H9 (cell line): ENCODE measurements around the gene POP4. TPM values are rescaled to one million over a fixed set of nuclear protein-coding genes. Genes with fewer than 3 reads are reported as not detected.

Experiments used
- DNase-seq: peaks from one replicate; pipeline ENCODE4 v3.0.0-alpha.2; 2017
- H2AFZ ChIP-seq: one replicate; pipeline ENCODE4 v1.6.1; 2013; ENCODE audit warnings: mild to moderate bottlenecking, low read length, control low read depth, moderate library complexity
- H2AK5ac ChIP-seq: 2 replicates; pipeline ENCODE4 v1.6.1; 2013; ENCODE audit warnings: low read length, control low read depth, mixed read lengths; ENCODE audit not compliant: insufficient read length
- H2BK120ac ChIP-seq: one replicate; pipeline ENCODE4 v1.6.1; 2013; ENCODE audit warnings: low read depth, mild to moderate bottlenecking, low read length, control low read depth, inconsistent platforms; ENCODE audit not compliant: poor library complexity, severe bottlenecking
- H2BK12ac ChIP-seq: 2 replicates; pipeline ENCODE4 v1.6.1; 2013; ENCODE audit warnings: low read length, control low read depth, mixed read lengths, low read depth; ENCODE audit not compliant: insufficient read length
- H2BK15ac ChIP-seq: 2 replicates; pipeline ENCODE4 v1.6.1; 2013; ENCODE audit warnings: low read depth, low read length, control low read depth
- H2BK20ac ChIP-seq: one replicate; pipeline ENCODE4 v1.6.1; 2013; ENCODE audit warnings: low read depth, mild to moderate bottlenecking, low read length, control low read depth, inconsistent platforms; ENCODE audit not compliant: poor library complexity, severe bottlenecking
- H2BK5ac ChIP-seq: 2 replicates; pipeline ENCODE4 v1.6.1; 2013; ENCODE audit warnings: low read length, control low read depth, mixed read lengths; ENCODE audit not compliant: insufficient read length
- H3K14ac ChIP-seq: 2 replicates; pipeline ENCODE4 v1.6.1; 2013; ENCODE audit warnings: low read length, control low read depth; ENCODE audit not compliant: insufficient read depth
- H3K18ac ChIP-seq: 2 replicates; pipeline ENCODE4 v1.6.1; 2013; ENCODE audit warnings: low read depth, mild to moderate bottlenecking, mixed read lengths, low read length, control low read depth; ENCODE audit not compliant: insufficient read length
- H3K23ac ChIP-seq: 2 replicates; pipeline ENCODE4 v1.6.1; 2013; ENCODE audit warnings: low read length, control low read depth, mixed read lengths, low read depth; ENCODE audit not compliant: insufficient read length
- H3K23me2 ChIP-seq: 2 replicates; pipeline ENCODE4 v1.6.1; 2013; ENCODE audit warnings: low read depth, mild to moderate bottlenecking, mixed read lengths, low read length, control low read depth; ENCODE audit not compliant: insufficient read length, poor library complexity, severe bottlenecking
- H3K27ac ChIP-seq: 2 replicates; pipeline ENCODE4 v1.5.1; 2013; ENCODE audit warnings: low read length, control low read depth, mixed read lengths, low read depth; ENCODE audit not compliant: insufficient read length
- H3K27me3 ChIP-seq: 2 replicates; pipeline ENCODE4 v1.6.1; 2013; ENCODE audit warnings: low read length, control low read depth, inconsistent platforms; ENCODE audit not compliant: insufficient read depth
- H3K4ac ChIP-seq: 2 replicates; pipeline ENCODE4 v1.6.1; 2013; ENCODE audit warnings: low read depth, mild to moderate bottlenecking, control low read depth, inconsistent platforms, low read length, moderate library complexity
- H3K4me1 ChIP-seq: 2 replicates; pipeline ENCODE4 v1.6.1; 2013; ENCODE audit warnings: low read length, control low read depth, inconsistent platforms; ENCODE audit not compliant: insufficient read depth
- H3K4me2 ChIP-seq: 2 replicates; pipeline ENCODE4 v1.6.1; 2013; ENCODE audit warnings: low read length, control low read depth, mixed read lengths; ENCODE audit not compliant: insufficient read length, insufficient read depth
- H3K56ac ChIP-seq: 2 replicates; pipeline ENCODE4 v1.6.1; 2013; ENCODE audit warnings: low read depth, mild to moderate bottlenecking, mixed read lengths, low read length, control low read depth; ENCODE audit not compliant: insufficient read length
- H3K79me1 ChIP-seq: 2 replicates; pipeline ENCODE4 v1.6.1; 2013; ENCODE audit warnings: low read depth, mild to moderate bottlenecking, moderate library complexity, low read length, control low read depth, inconsistent platforms; ENCODE audit not compliant: insufficient read depth, poor library complexity, severe bottlenecking
- H3K79me2 ChIP-seq: 2 replicates; pipeline ENCODE4 v1.6.1; 2013; ENCODE audit warnings: low read length, control low read depth, inconsistent platforms; ENCODE audit not compliant: insufficient read depth
- H3K9ac ChIP-seq: 2 replicates; pipeline ENCODE4 v1.6.1; 2013; ENCODE audit warnings: low read length, control low read depth, mixed read lengths; ENCODE audit not compliant: insufficient read length; ENCODE audit errors: extremely low read depth
- H3K9me3 ChIP-seq: one replicate; pipeline ENCODE4 v1.6.1; 2013; ENCODE audit warnings: low read depth, low read length, inconsistent platforms; ENCODE audit not compliant: control insufficient read depth
- H3T11ph ChIP-seq: one replicate; pipeline ENCODE4 v1.6.1; 2013; ENCODE audit warnings: mild to moderate bottlenecking, low read length, control low read depth, inconsistent platforms
- H4K20me1 ChIP-seq: one replicate; pipeline ENCODE4 v1.6.1; 2013; ENCODE audit not compliant: control insufficient read depth, insufficient read length, insufficient read depth
- H4K5ac ChIP-seq: 2 replicates; pipeline ENCODE4 v1.6.1; 2013; ENCODE audit warnings: low read depth, mild to moderate bottlenecking, mixed read lengths, low read length, control low read depth; ENCODE audit not compliant: insufficient read length
- H4K8ac ChIP-seq: replicated peaks from 2 replicates; pipeline ENCODE4 v1.6.1; 2013; ENCODE audit warnings: low read length, control low read depth, mixed read lengths, low read depth; ENCODE audit not compliant: insufficient read length
- H4K91ac ChIP-seq: 2 replicates; pipeline ENCODE4 v1.6.1; 2013; ENCODE audit warnings: low read depth, mild to moderate bottlenecking, moderate library complexity, mixed read lengths, low read length, control low read depth; ENCODE audit not compliant: insufficient read length
- H3K27ac Mint-ChIP-seq, 3 experiments: 2 replicates in 2 of 3; 3 replicates in 1 of 3; pipeline ENCODE4 v1.8.0; 2020 to 2021; ENCODE audit warnings: mixed read lengths in 3 of 3, mild to moderate bottlenecking in 1 of 3, moderate library complexity in 1 of 3
- H3K27me3 Mint-ChIP-seq: 2 replicates; pipeline ENCODE4 v1.8.0; 2021; ENCODE audit warnings: low read depth, mild to moderate bottlenecking, moderate library complexity, mixed read lengths
- H3K36me3 Mint-ChIP-seq, 3 experiments: 2 replicates in 2 of 3; 3 replicates in 1 of 3; pipeline ENCODE4 v1.8.0; 2020 to 2021; ENCODE audit warnings: low read depth in 3 of 3, mixed read lengths in 3 of 3; ENCODE audit not compliant: insufficient read depth in 1 of 3
- H3K4me1 Mint-ChIP-seq, 2 experiments: 2 replicates each; pipeline ENCODE4 v1.8.0; 2020; ENCODE audit warnings: mixed read lengths in 2 of 2
- H3K4me3 Mint-ChIP-seq, 2 experiments: 2 replicates in 1 of 2; 3 replicates in 1 of 2; pipeline ENCODE4 v1.8.0; 2020 to 2021; ENCODE audit warnings: mild to moderate bottlenecking in 2 of 2, mixed read lengths in 2 of 2, moderate library complexity in 1 of 2
- H3K9me3 Mint-ChIP-seq, 2 experiments: 2 replicates in 1 of 2; 3 replicates in 1 of 2; pipeline ENCODE4 v1.8.0; 2020; ENCODE audit warnings: mild to moderate bottlenecking in 2 of 2, mixed read lengths in 2 of 2, moderate library complexity in 1 of 2
- CTCF ChIP-seq: fragments of 200-600 bp; sonication (generic); conservative IDR thresholded peaks from 3 replicates; pipeline ENCODE4 v1.8.0; 2021; ENCODE audit warnings: antibody characterized with exemption, mild to moderate bottlenecking
- WGBS: extraction: QIAGEN DNeasy Blood & Tissue Kit; methylation state at CpG from one replicate; pipeline ENCODE4 v1.1.7; 2013; ENCODE audit warnings: missing lambda C conversion rate, low lambda C conversion rate, mixed read lengths; ENCODE audit not compliant: insufficient read length; ENCODE audit errors: extremely low coverage; 5-methylcytosine and 5-hydroxymethylcytosine counted together
- total RNA-seq: library from RNA; stranded (reverse); gene quantifications from 2 replicates; pipeline ENCODE4 v1.2.1, GENCODE V29; 2021

The POP4 gene
- total RNA-seq, 1 experiment from 2014 or later, result 51.4 TPM

DNA sequence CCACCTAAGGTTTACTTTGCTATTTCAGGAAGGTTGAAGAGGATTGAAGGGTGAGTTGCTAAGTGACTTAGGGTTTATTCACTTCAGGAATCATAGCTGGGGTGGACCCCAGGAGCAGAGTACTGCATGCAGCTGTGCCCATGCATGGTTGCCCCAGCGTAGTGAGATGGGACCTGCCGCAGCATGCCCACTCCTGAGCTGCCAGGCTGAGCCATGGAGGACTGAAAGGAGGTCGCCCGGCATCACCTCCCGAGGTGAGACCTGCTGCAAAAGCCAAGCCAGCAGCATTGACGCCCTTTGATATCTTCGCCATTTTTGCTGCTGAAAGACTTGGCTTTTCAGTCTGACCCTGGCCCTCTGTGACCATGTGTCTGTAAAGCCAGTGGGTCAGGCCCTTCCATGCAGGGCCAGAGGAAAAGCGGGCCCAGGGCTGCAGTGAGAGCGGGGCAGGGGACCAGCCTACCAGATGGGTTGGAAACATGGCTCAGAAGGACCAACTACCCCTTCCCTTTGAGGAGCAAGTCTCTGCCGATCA lies 9.9 kb downstream of the POP4 start:
- H3K4me2 ChIP-seq, result no peak overlapping the region
- H2BK20ac ChIP-seq, result no peak overlapping the region
- H3K4ac ChIP-seq, result no peak overlapping the region
- Mint-ChIP-seq H3K27me3 (no peaks in the 10 kb centered on the region), H3K4me1 (no peaks in the 10 kb centered on the region), H3K4me3 (no peak overlapping the region), H3K36me3 (peaks cover 19 to 43% (median 34%) of the 10 kb centered on the region in 3 experiments), H3K9me3 (no peaks in the 10 kb centered on the region), H3K27ac (no peak overlapping the region)
- no peak overlapping the region for H3K56ac ChIP-seq
- no peak overlapping the region for H2BK12ac ChIP-seq
- H2AK5ac ChIP-seq, result no peak overlapping the region
- H3K79me1 ChIP-seq, result no peaks in the 10 kb centered on the region
- no peaks in the 10 kb centered on the region for H3K79me2 ChIP-seq
- H4K91ac ChIP-seq, result no peak overlapping the region
- no peak overlapping the region for H2AFZ ChIP-seq
- no peak for TF ChIP-seq CTCF
- no peak overlapping the region for H3K9ac ChIP-seq
- no peak for DNase-seq
- H3K18ac ChIP-seq, result no peak overlapping the region
- H4K5ac ChIP-seq, result no peak overlapping the region
- H3K27me3 ChIP-seq, result no peaks in the 10 kb centered on the region
- no peak overlapping the region for H3T11ph ChIP-seq
- H2BK120ac ChIP-seq, result no peak overlapping the region
- H3K23ac ChIP-seq, result no peak overlapping the region
- H3K23me2 ChIP-seq, result no peaks in the 10 kb centered on the region
- no peak overlapping the region for H3K27ac ChIP-seq
- H3K9me3 ChIP-seq, result no peaks in the 10 kb centered on the region
- H4K20me1 ChIP-seq, result no peaks in the 10 kb centered on the region
- H2BK15ac ChIP-seq, result no peak overlapping the region
- H2BK5ac ChIP-seq, result no peak overlapping the region
- H4K8ac ChIP-seq, result no peak overlapping the region
- WGBS, result no CpG with 5 or more reads among the region's 10 CpGs
- H3K4me1 ChIP-seq, result no peaks in the 10 kb centered on the region
- no peak overlapping the region for H3K14ac ChIP-seq
